Activated T-helper 1 cell treated with Interleukin-2 at 50 U/mL for 16 hours (primary cell): ENCODE measurements around the gene SSC5D.

Experiments
- DNase-seq: peaks from one replicate; pipeline ENCODE4 v3.0.0-alpha.2; 2020; ENCODE audit warnings: low read depth

The SSC5D gene

DNA sequence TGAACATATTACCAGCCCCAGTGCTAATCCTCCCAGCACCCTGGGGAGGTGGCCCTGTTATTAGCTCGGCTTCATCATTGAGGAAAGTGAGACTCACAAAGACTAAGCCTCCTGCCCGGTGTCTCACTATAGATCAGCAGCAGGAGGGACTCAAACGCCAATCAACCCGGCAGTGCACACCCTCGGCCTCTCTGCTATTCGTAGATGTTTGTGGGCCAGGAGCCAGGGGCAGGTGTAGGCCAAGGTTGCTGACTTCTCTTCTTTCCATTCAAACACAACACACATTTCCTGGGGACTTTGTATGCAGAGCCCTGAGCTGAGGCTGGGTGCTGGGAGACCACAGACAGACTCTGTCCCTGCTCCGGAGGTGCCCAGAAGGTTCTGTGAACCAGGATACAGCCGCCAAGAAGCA lies 66.5 kb downstream of the SSC5D start:
- DNase-seq: no peak

DNA sequence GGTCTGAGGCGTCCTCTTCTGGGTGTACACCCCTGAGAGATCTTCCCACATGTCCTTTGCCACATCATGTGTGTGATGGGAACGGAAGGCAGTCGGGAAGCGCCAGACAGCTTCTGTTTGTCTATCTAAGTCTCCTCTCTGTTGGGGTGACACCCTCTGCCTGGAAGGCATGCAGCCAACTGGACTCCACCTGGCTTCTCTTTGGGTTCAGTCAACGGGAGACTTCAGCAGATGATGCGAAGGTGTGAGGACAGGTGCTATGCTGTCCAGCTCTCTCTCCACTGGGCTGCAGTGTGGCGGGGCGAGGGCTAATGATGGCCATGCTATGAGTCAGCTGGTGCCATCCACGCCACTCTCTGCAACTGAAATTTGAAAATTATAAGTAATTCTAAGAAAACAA lies 71.4 kb downstream of the SSC5D start:
- no peak for DNase-seq

DNA sequence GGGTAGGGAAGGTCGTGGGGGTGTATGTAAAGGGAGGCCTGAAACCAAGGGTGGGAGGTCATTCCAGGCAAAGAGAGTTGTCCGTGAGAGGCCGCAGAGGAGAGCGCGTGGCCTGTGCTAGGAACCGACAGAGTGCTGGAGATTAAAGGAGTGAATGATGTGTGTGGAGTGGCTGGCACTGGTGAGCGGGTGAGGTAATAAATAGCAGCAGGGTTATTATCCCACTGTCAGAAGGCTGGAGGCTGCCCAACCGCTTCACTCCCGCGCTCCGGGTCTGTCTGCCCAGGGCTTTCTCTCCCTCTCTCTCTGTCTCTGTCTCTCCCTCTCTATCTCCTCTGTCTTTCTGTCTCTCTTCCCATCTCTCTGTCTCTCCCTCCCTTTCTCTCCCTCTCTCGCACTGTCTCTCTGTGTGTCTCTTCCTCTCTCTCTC lies 75.0 kb downstream of the SSC5D start:
- DNase-seq: no peak

DNA sequence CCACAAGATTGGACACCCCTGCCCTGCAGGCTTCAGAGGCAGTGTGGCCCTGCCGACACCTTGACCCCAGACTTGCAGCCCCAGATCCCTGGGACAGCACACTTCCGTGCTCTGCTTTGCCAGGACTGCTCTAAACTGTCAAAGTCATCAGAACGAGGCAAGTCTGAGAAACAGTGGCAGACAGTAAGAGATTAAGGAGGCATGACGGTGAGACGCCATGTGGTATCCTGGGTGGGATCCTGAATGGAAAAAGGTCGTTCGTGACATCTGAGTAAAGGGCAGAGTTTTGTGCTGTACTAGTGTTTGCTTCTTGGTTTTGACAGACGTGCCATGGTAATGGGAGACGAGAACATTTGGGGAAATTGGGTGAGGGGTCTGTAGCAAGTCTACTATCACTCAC lies 78.6 kb downstream of the SSC5D start:
- DNase-seq: no peak

DNA sequence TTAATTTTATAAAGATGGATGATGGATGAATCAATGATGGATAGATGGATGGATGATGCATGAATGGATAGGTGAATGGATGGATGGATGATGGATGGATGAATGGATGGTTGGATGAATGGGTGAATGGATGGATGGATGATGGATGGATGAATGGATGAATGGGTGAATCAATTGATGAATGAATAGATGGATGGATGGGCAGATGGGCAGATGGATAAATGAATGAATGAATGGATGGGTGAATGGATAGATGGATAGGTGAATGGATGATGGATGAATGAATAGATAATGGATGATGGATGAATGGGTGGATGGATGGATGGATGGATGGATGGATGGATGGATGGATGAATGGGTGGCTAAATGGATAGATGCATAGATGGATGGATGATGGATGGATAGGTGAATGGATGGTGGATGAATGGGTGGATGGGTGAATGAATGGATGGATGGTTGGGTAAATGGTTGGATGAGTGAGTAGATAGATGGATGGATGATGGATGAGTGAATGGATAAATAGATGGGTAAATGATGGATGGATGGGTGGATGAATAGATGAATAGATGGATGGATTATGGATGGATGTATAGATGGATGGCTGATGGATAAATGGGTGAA lies 79.6 kb downstream of the SSC5D start:
- DNase-seq: no peak
